Kidney (tissue), 14 donors: ENCODE results near the gene ZFP14. TPM values are rescaled to one million over a fixed set of nuclear protein-coding genes. Genes with fewer than 3 reads are reported as not detected.

Source experiments
- DNase-seq, 5 donors: peaks; one replicate each; pipeline ENCODE4 v3.0.0-alpha.2; 2013 to 2020
- FAIRE-seq: peaks from 2 replicates; lab custom pipeline; 2012; peaks lifted over from hg19 to GRCh38; lab: Jason Lieb, UNC
- H3K27ac ChIP-seq, 2 donors: one replicate each; pipeline ENCODE4 v1.7.0; 2013; ENCODE audit warnings: low read depth in 2 of 2, low read length in 2 of 2, inconsistent platforms in 1 of 2
- H3K27me3 ChIP-seq: one replicate; pipeline ENCODE4 v1.7.1; 2013; ENCODE audit warnings: low read length, inconsistent platforms; ENCODE audit not compliant: control insufficient read depth, insufficient read depth
- H3K36me3 ChIP-seq, 3 donors: one replicate each; pipeline versions ENCODE4 v1.7.0 to v1.7.1; 2013; ENCODE audit warnings: low read length in 3 of 3, control low read depth in 1 of 3, inconsistent platforms in 1 of 3; ENCODE audit not compliant: insufficient read depth in 3 of 3, control insufficient read depth in 2 of 3
- H3K4me1 ChIP-seq, 3 donors: one replicate each; pipeline versions ENCODE4 v1.7.0 to v1.7.1; 2013; ENCODE audit warnings: low read length in 3 of 3, inconsistent platforms in 1 of 3, low read depth in 1 of 3; ENCODE audit not compliant: control insufficient read depth in 2 of 3, insufficient read depth in 2 of 3
- H3K4me3 ChIP-seq, 3 donors: one replicate each; pipeline versions ENCODE4 v1.7.0 to v1.8.1; 2013; ENCODE audit warnings: low read length in 3 of 3, control low read depth in 1 of 3, inconsistent platforms in 1 of 3
- H3K9ac ChIP-seq, 3 donors: one replicate each; pipeline versions ENCODE4 v1.7.0 to v1.7.1; 2013; ENCODE audit warnings: low read length in 3 of 3, control low read depth in 1 of 3, inconsistent platforms in 1 of 3
- H3K9me3 ChIP-seq, 3 donors: one replicate each; pipeline versions ENCODE4 v1.7.0 to v1.7.1; 2013; ENCODE audit warnings: low read length in 3 of 3, control low read depth in 1 of 3, inconsistent platforms in 1 of 3; ENCODE audit not compliant: control insufficient read depth in 2 of 3, insufficient read depth in 1 of 3
- CTCF ChIP-seq: IDR thresholded peaks from 3 replicates; pipeline ENCODE4 v1.5.1; 2012; ENCODE audit warnings: mild to moderate bottlenecking, moderate library complexity, borderline replicate concordance; ENCODE audit not compliant: insufficient read depth; ENCODE audit errors: extremely low read depth
- intact Hi-C: fragments of 100-400 bp; cut with DNase I; formaldehyde crosslinking; loops from one replicate; pipeline ENCODE4 v1.11.1; 2022
- polyA plus RNA-seq: library from polyadenylated mRNA; stranded (reverse); fragments of 350-450 nt; fragmentation: Illumina TruSeq; extraction: RNeasy Lipid Tissue Mini Kit (QIAGEN cat#74804); gene quantifications from one replicate; pipeline ENCODE4 v1.2.3, GENCODE V29; 2014; ENCODE audit warnings: low read depth, low replicate concordance; ENCODE audit not compliant: insufficient read depth
- total RNA-seq: library from RNA; stranded (reverse); fragmentation: NEBNext Ultra II Directional; extraction: Animal tissue kit (Norgen Biotek cat#: 25700); gene quantifications from one replicate; pipeline ENCODE4 v1.2.1, GENCODE V29; 2021
- donor health status: control.
- donor health status: control.
- donor health status: control.
- donor health status: control.
- donor health status: control.
- donor health status: DM: yes; HTN: yes; CAD: no.
- donor health status: Normal renal cell carcinoma (clear cell type).

ZFP14 gene
- total and polyA plus RNA-seq, 2 donors from 2014 or later = 4.3 to 7.3 TPM

GRCh38 chr19:36371886-36372285 lies 7.1 kb downstream of the ZFP14 start:
- H3K27me3 ChIP-seq = no peaks in the 10 kb centered on the region
- no peak overlapping the region for H3K9ac ChIP-seq
- TF ChIP-seq CTCF = no peak
- peaks cover 0 to 4% (median 0%) of the 10 kb centered on the region in 3 donors for H3K36me3 ChIP-seq
- H3K9me3 ChIP-seq = no peaks in the 10 kb centered on the region
- H3K4me1 ChIP-seq = no peaks in the 10 kb centered on the region
- H3K27ac ChIP-seq = no peak overlapping the region
- no peak for FAIRE-seq
- no peak for DNase-seq
- H3K4me3 ChIP-seq = no peak overlapping the region
- intact Hi-C loops = no loop called here

- Histone ChIP-seq H3K9me3 (no peaks in the 10 kb centered on the region), H3K4me1 (no peaks in the 10 kb centered on the region), H3K27ac (no peak overlapping the region), H3K9ac (no peak overlapping the region), H3K4me3 (no peak overlapping the region), H3K36me3 (peaks cover 0 to 36% (median 12%) of the 10 kb centered on the region in 3 donors), H3K27me3 (no peaks in the 10 kb centered on the region)
- FAIRE-seq (no peak), DNase-seq (no peak)
- intact Hi-C loops = no loop called here
- no peak for TF ChIP-seq CTCF
These were observed 15.2 kb downstream of the ZFP14 start for GRCh38 chr19:36363845-36364244.

- Histone ChIP-seq H3K9ac (no peak overlapping the region), H3K4me3 (no peak overlapping the region), H3K36me3 (peaks cover 10 to 23% (median 16%) of the 10 kb centered on the region in 3 donors), H3K9me3 (peaks cover 0 to 48% (median 11%) of the 10 kb centered on the region in 3 donors), H3K27ac (no peak overlapping the region), H3K27me3 (no peaks in the 10 kb centered on the region), H3K4me1 (no peaks in the 10 kb centered on the region)
- intact Hi-C loops = no loop called here
- no peak for TF ChIP-seq CTCF
- FAIRE-seq (no peak), DNase-seq (no peak)
These were observed 38.1 kb downstream of the ZFP14 start for GRCh38 chr19:36340786-36341372.
